GM12872 (cell line): ENCODE measurements around the gene LYPD6.

Experiments
- CTCF ChIP-seq: IDR thresholded peaks from 3 replicates; pipeline ENCODE4 v1.5.1; 2011; ENCODE audit warnings: low read depth, mild to moderate bottlenecking, low read length, moderate library complexity; ENCODE audit not compliant: insufficient read depth

The LYPD6 gene

GRCh38 chr2:149312039-149312438, 18.3 kb upstream of the LYPD6 start:
- no peak for TF ChIP-seq CTCF

- peak; percentile 89 for TF ChIP-seq CTCF
These were observed 16.8 kb upstream of the LYPD6 start for GRCh38 chr2:149313512-149313972.

GRCh38 chr2:149314687-149315086, 15.7 kb upstream of the LYPD6 start:
- no peak for TF ChIP-seq CTCF

GRCh38 chr2:149315461-149315860, 14.9 kb upstream of the LYPD6 start:
- no peak for TF ChIP-seq CTCF

- no peak for TF ChIP-seq CTCF
These were observed 10.0 kb upstream of the LYPD6 start for GRCh38 chr2:149320362-149320761.

GRCh38 chr2:149329068-149329467, 1.3 kb upstream of the LYPD6 start:
- TF ChIP-seq CTCF, result no peak

GRCh38 chr2:149329489-149330126, 779 bp upstream of the LYPD6 start:
- no peak for TF ChIP-seq CTCF
